NAMALWA (cell line): ENCODE measurements around the gene PRPF6.
A peak's percentile ranks its signal among the peaks of the same experiment; 100 is the strongest.

Experiments
- DNase-seq: peaks from one replicate; pipeline ENCODE4 v3.0.0-alpha.2; 2015; ENCODE audit warnings: low spot score

Gene PRPF6

DNA sequence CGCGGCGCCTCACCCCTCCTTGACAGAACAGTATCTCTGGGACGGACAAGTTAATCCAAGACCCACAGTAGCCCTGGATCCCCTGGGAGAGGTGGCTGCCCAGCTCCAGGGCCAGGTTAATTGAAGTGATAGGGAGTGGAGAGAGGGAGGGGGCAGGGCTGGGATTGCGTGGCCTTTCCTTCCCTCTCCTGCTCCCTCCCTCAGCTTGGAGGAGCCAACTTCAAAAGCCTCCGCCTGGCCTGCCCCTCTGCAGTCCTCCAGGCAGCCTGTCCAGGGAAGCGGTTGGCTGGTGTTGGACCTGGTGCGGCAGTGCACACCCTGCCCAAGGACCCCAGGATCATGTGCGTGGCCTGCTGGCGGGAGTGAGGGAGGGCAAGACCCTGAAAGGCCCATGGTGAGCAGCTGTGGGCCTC is 55.0 kb downstream of the PRPF6 start, which contains the start of gene C20orf204:
TSS of gene C20orf204 (plus strand) at position 250 of the 413 bp plus-strand sequence. CDS start at position 392, 142 bp downstream.
- no peak for DNase-seq

DNA sequence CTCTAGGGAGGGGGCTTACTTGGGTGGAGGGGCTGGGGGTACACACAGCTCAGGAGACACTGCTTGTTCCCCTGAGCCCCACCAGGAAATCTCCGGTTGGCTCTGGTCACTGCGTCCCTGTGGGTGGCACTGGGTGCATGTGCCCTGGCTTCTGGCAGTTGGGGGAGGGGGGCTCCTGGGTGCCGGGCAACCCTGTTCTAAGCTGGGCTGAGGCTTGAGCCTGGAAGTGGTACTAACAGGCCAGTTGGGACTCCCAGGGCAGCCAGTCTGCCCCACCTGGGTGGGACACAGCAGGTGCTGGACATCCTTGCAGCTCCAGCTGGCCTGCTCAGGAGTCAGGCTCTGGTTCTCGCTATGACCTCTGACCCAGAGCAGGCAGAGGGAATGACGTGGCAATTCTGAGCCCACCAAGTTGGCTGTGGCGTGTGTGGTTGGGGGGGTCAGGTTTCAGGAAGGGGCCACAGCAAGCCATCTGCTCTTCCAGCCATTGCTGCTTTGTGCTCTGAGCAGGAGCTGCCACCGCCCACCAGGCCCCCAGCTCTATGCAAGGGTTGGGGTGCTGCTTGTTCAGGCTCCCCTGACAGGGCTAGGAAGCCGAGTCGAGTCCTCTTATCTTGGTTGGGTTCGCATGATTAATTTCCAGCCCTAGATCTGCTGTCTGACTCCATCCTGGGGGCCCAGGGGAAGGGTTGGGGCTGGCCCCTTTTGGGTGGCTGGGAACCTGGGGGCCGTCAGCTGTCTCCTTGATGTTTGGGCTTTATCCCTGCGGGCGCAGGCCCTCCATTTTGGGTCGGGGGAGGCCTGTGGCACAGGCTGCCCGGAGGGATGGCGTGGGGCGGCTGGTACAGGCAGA is 55.6 kb downstream of the PRPF6 start:
- DNase-seq, result no peak

DNA sequence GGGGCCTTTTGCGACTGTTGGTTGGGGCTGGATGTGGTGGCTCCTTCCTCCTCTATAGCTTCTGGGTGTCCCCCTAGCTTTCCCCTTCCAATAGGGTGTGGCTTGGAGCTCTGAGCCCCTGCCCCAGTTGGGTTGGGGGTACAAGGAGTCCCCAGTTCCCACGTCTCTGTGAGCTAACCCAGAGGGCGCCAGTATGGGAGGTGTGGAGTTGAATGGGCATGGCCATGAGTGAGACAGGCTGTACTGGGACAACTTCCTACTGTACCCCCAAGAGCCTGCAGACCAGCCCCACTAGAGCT is 56.2 kb downstream of the PRPF6 start:
- no peak for DNase-seq

DNA sequence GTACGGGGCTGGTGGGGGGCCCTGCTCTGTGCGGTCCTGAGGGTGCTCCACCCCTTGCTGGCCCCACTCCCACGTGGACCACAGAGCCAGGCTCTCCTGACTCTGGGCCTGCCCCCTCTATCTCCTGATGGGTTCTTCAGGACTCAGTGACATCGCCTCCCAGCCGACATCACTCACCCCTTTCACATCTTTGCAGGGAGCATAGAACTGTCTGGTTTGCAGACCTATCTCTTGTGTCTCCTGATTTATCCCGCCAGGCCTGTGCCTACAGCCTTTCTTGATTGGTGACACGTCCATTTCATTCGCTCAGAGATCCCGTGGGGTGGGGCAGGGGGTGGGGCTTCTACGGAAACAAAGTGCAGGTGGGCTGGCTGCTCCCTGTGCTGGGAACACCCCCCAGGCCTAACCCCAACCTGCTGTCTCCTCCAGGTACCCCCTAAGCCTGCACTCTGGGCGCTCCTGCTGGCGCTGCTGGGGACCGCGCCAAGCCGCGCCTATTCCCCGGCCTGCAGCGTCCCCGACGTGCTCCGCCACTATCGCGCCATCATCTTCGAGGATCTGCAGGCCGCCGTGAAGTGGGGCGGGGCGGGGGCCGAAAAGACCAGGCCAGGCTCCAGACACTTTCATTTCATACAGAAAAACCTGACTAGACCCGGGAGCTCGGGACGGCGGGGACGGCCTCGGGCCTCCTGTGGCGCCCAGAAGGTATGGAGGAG is 56.7 kb downstream of the PRPF6 start:
- DNase-seq, result no peak

DNA sequence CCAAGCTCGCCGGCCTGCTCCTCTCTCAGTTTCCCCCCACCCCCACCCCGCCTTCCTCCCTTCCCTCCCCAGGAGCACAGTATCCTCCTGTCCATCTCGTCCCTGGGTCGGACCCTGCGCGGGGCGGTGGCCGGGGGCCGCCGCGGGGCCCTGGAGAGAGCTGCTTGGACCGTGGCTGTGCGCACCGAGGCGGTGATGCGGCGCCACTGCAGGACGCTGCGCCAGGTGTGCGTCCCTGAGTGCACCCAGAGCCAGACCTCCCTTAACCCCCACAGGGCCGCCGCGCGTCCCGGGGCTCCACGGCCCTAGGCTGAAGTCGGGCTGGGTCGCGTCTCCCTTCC is 57.3 kb downstream of the PRPF6 start:
- DNase-seq, result no peak

DNA sequence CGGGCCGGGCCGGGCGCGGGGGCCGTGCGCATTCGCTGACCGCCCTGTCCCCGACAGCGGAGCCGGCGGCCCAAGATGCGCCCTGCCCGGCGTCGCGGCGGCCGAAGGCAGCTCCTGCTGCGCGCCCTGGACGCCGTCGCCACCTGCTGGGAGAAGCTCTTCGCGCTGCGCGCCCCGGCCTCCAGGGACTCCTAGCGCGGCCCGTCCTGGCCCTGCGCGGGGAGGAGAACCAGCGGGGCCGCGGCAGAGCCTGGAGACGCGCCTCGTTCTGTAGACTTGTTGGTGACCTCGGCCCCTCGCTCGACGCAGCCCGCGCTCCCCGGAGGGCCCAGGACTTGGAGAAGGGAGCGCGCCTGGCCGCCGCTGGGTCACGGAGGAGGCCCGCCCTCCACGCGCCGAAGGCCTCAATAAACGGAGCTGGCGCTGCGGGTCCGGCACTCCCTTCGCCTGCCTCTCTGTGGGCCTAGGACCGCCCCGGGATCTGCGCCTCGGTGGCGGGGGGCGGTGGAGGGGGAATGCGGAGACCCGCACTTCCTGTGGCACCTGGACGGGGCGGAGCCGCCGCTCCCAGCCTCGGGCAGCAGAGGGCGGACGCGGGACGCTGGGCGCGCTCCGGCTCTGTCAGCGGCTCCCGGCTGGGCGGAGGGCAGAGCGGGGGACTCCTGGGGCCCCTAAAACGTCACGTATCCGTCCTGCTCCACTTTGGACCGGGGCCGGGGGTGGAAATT is 57.8 kb downstream of the PRPF6 start:
- peak; percentile 77 for DNase-seq

DNA sequence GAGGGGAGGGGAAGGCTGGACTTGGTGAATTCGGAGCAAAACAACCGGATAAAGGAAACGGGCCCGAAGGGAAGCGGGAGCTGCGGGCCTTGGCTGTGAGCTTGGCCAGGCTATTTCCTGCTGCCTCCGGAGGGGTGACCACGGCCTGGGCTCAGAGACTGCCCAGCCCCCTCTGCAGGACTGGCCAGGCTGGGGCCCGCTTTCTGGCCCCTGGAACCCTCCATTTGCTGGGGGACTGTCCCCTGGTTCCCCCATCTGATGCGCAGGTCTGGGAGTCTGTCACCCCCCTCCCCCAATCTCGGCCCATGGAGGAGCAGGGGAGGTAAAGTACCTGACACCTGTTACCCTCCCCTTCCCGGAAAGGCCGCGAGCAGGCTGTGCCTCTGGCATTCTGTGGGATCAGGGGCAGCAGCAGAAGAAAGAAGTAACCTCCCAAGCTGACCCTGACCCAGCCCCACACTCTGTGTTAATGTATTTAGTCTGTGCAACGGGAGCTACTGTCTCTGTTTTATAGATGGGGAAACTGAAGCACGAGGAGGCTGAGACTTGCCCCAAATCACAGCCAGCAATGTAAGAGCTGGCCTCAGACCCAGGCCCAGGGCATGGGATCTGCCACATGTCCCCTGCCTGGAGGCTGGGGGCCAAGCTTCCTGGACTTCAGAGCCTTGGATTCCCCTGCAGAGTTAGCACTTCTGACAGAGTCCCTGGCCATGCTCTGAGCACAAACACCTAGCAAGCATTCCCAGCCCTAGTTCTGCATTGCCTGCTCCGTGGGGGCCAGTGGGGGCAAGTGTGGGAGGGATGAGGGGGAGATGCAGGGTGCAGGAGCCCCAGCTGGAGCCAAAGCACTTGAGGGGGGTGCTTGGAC is 58.6 kb downstream of the PRPF6 start:
- DNase-seq, result no peak

DNA sequence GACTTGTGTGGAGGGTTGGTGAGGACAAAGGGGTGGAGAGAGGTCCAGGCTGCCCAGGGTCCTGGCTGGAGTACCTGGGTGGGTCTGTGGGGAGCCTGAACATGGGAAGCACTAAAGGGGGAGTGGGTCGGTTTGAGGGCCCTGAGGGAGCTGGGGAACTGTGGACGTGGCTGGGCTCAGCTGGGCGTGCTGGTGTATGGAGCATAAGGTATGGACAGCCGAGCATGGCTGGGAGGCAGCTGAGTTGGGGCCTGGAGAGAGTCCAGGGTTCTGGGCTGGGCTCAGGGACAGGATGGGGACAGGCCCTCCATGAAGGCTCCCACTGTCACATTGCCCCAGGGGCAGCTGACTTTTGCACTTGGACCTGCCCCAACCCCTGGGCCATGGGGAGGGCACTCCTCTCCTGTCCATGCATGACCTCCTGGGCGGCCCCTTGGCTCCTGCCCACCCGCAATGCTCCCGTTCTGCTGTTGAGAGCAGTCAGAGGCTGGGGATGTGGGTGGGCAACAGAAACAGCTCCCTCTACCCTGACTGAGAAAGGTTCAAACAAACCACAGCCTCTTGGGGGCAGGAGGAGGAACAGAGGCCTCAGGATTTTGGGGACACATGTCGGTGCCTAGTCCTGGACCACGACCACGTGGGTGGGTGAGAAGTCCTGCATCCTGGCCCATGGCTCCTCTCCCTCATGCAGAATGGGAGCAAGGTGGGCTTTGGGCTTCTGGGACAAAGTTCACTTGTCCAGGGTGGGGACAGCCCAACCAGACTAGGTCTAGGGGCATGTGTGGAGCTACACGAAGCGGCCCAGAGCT is 59.5 kb downstream of the PRPF6 start:
- no peak for DNase-seq

DNA sequence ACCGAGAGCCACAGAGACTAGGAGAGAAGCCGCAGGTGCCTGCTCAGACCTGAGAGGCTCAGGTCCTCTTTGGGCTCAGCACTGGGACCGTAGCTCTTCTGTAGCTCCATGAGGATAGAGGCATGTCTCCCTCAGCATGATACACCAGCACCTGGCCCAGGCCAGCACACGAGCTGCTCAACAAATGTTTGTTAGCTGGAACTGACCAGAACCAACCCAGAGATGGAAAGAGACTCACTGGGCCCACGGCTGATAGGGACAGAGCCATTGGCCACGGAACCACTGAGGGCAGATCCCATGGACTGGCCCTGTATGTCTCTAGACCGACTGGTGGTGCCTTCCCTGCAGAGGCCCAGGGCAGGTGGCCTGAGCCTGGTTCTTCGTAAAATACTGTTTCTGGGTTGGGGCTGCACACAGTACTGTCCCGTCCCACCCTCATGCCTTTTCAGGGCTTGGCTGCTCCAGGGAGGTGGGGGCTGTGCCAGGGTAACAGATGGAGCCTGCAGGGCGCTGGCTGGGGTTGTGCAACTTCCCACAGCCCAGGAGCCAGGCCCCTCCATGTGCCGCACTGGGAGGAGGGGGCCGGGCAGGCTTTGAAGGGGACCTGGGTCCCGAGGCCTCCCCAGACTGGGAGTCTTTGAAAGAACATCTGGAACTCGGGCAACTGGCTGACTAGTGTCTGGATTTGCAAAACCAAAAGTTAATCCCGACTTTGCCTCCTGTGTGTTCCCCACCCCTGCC is 60.3 kb downstream of the PRPF6 start:
- DNase-seq, result no peak

DNA sequence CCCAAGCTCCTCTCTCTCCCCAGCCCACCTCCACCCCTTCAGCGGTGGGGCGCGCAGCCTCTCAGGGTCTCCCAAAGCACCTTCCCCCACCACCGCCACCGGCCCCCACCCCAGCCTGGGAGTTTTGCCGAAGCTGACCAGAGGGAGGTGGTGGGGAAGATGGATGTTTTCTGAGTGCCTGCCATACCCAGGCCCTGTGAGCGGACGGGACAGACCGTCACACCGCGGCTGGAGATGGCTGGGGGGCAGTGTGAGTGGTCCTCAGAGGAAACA is 60.8 kb downstream of the PRPF6 start:
- no peak for DNase-seq

DNA sequence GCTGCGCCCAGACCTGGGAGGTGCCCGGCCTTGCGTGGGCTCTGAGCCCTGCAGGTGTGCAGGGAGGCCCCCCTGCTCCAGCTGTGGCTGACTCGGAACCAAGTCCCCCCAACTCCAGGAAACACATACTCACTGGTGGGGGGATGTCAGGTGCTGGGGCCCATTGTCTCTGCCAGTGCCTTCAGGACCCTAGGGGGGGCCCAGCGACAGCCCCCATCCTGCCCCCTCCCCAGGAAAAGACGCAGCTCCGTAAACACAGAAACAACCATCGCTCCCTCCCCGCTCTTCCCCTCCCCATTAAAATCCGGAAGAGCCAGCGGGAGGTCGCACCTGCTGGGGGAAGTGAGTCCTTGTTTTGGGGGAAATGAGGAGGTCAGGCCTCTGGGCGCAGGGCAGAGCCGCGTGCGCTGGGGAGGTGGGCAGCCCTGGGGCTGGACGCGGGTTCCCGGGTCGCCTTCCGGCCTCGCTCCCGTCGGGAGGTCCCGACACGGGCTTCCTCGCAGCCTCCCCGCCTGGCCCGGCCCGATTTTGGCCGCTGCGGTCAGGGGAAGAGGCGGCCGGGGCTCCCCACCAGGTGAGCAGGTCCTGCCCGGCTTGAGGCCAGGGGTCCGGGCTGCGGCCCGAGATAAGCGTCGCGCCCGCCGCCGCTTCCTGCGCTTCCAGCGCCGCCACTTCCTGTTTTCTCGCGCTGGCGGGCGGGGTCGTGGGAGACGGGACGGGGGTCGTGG is 61.3 kb downstream of the PRPF6 start:
- DNase-seq, result no peak

DNA sequence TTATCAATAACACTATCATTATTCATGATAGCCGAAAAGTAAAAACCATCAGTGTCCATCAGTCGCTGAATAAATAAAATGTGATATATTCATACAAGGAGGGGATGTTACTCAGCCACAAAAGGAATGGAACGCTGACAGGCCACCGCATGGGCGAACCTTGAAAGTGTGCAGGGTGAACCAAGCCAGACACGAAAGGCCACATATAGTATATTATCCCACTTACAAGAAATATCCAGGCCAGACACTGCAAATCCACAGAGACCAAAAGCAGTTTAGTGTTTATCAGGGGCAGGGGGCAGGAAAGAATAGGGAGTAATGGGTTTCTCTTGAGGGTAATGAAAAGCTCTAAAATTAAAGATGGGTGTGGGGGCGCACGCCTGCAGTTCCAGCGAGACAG is 62.8 kb downstream of the PRPF6 start:
- no peak for DNase-seq

DNA sequence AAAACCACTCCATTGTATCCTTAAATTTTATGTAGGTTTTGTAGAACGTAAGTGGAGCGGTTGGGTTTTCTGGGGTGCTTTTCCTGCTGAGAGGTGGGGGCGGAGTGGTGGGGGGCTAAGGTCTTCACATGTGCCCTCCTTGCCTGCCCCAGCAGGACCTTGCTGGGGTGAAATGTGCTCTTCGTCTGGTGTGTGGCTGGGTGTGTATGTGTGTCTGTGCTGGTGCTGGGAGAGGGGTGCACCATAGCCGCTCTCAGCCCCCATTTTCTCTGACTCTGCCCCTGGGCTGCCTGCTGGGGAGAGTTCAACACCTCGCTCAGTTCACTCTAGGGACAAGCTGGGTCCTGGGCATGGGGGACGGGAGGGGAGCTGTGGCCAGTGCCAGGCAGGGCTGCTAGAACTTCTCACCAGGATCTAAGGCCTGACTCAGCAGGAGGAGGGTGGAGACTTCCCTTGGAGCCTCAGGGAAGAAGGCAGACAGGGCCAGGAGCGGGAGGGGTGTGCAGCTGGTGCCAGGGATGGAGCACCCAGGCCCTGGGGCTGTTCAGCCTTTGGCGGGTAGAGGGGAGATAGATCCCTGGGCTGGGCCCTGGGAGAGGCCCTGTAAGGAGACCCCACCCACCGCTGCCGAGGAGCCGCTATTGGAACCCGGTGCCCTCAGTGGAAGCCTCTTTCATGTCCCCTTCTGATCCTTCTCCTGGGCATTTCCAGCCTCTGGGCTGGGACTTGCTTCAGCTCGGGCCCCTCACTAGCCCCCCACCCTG is 63.7 kb downstream of the PRPF6 start:
- DNase-seq, result no peak

DNA sequence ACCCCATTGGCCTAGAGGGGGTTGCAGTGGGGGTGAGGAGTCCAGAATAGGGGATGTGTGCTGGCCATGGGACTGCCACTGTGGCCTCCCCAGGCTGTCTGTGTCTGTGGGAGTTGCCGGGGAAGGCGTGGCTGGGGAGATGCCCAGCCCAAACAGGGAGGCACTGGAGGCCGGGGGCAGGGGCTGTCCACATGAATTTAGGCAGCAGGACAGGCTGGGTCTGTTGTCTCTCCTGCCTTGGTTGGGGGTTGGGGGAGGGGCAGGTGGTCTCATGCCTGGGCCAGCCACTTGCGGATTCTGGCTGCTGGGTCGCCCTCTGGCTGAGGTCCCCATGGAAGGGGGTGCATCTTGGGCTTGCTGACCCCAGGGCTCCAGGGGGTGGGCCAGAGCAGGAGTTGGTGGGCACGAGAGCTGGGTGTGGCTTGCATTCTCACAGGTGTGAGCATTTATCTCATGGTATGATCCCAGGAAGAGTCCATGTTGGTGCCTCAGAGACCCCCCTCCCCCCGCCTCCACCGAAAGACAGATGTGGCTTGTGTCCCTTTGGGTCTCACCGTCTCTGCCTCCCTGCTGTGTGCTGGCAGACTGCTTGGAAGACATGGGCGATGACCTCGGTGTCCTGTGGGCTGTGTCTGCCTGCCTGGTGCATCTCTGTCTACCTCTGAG is 64.5 kb downstream of the PRPF6 start:
- DNase-seq, result no peak

DNA sequence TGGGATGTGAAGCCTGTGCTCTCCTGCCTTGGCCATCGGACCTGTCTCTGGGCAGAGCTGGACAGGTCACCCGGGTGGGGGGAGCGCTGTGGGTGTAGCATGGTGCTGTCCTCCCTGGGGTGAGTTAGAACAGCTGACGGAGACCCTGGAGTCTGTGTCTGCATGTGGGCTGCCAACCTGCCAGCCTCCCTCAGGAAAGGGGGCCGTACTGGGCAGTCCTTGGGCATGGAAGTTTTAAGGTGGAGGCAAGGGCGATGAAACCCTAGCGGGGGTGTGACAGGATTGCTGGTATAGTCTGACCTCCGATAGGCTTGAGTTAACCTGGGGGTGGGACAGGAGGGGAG is 66.1 kb downstream of the PRPF6 start:
- no peak for DNase-seq

DNA sequence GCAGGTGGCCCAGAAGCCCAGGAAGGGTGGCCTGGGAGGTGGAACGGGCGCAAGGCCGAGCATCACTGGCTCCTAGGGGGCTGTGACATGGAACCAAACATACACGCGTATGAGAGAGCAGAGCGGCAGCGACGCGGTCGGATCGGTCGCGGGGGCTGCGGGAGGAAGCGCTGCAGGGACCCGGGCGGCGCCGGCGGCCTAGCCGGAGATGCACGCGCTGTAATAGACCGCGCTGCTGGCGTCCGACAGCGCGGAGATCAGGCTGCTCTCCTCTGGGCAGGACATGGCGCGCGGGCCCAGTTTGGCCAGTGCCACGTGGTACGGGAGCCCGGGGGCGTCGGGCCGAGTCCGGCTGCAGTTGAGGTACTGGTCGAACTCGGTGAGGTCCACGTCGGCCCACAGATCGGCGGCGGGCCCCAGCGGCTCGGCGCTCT is 67.1 kb downstream of the PRPF6 start:
- DNase-seq, result no peak

DNA sequence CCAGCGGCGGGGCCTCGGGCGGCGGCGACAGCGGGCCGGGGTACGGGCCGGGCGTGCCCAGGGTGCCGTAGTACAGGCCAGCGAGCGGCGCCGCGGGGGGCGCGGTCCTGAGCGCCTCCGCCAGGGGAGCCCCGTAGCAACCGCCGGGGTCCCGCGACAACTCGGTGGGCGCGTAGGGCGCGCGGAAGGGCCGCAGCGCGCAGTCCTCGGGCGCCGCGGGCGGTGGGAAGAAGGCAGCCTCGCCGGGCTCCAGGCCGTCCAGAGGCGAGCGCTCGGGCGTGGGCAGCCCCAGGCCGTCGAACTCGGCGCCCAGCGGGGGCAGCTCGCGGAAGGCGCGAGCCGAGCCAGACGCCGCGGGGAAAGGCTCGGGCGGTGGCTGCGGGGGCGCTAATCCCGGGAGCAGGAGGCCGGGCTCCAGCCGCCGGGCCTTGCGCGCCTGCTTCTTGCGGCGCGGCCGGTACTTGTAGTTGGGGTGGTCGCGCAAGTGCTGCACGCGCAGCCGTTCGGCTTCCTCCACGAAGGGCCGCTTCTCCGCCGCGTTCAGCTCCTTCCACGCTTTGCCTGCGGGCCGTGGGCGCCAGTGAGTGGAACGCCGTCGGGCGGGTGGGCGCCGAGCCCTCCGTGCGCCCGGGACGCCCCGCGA is 67.6 kb downstream of the PRPF6 start:
- no peak for DNase-seq
